HG03432 (cell line): Measurements from ENCODE around the gene CTBP2.

Experiments
- ATAC-seq: cut with Tn5 transposase; IDR thresholded peaks from one replicate; pipeline ENCODE4 v1.9.1; 2021; ENCODE audit warnings: mild to moderate bottlenecking, moderate library complexity; ENCODE audit not compliant: unreplicated experiment

Gene CTBP2

GRCh38 chr10:125128397-125129075 lies 31.8 kb downstream of the CTBP2 start:
- ATAC-seq, result no peak

GRCh38 chr10:125127986-125128385 lies 32.4 kb downstream of the CTBP2 start:
- no peak for ATAC-seq

GRCh38 chr10:125127110-125127509 lies 33.3 kb downstream of the CTBP2 start:
- ATAC-seq, result no peak

GRCh38 chr10:125125951-125126735 lies 34.2 kb downstream of the CTBP2 start:
- ATAC-seq, result no peak

GRCh38 chr10:125124907-125125306 lies 35.5 kb downstream of the CTBP2 start:
- no peak for ATAC-seq

- ATAC-seq, result no peak
Observed at GRCh38 chr10:125124115-125124487, 36.3 kb downstream of the CTBP2 start.

GRCh38 chr10:125123476-125124114 lies 36.8 kb downstream of the CTBP2 start:
- no peak for ATAC-seq

GRCh38 chr10:125122566-125122965 lies 37.8 kb downstream of the CTBP2 start:
- no peak for ATAC-seq

GRCh38 chr10:125121003-125121402 lies 39.4 kb downstream of the CTBP2 start:
- no peak for ATAC-seq

- ATAC-seq, result no peak
Observed at GRCh38 chr10:125120053-125120710, 40.2 kb downstream of the CTBP2 start.

GRCh38 chr10:125118701-125119100 lies 41.7 kb downstream of the CTBP2 start:
- ATAC-seq, result no peak

- no peak for ATAC-seq
Observed at GRCh38 chr10:125118011-125118611, 42.3 kb downstream of the CTBP2 start.

- ATAC-seq, result no peak
Observed at GRCh38 chr10:125116652-125117310, 43.6 kb downstream of the CTBP2 start.

- no peak for ATAC-seq
Observed at GRCh38 chr10:125116041-125116649, 44.2 kb downstream of the CTBP2 start.

- ATAC-seq, result no peak
Observed at GRCh38 chr10:125115409-125115808, 45.0 kb downstream of the CTBP2 start.

GRCh38 chr10:125114761-125115391 lies 45.5 kb downstream of the CTBP2 start:
- ATAC-seq, result no peak

GRCh38 chr10:125113691-125114371 lies 46.5 kb downstream of the CTBP2 start:
- no peak for ATAC-seq

GRCh38 chr10:125112697-125113494 lies 47.5 kb downstream of the CTBP2 start:
- ATAC-seq, result no peak
